ENCODE data around the gene ZNF575.

GRCh38 chr19:43489979-43490599 is 42.9 kb upstream of the ZNF575 start:
- TF ChIP-seq POLR2AphosphoS5 (IDR thresholded peaks at IDR 0.05; ENCODE audit: low read depth) (no peak), CTCF (conservative IDR thresholded peaks at IDR 0.05; ENCODE audit: low read depth in 2 of 2) (no peak), ZNF114 (CRISPR knock-in tag; IDR thresholded peaks at IDR 0.05) (no peak), EZH2 (IDR thresholded peaks at IDR 0.05; ENCODE audit: low read depth, unreplicated experiment) (no peak), EZH2phosphoT487 (IDR thresholded peaks at IDR 0.05; ENCODE audit: unreplicated experiment) (no peak), REST (IDR thresholded peaks at IDR 0.05; ENCODE audit: unreplicated experiment) (no peak)

Measured in GM23338 (cell line).